ENCODE measurements around the gene HAX1.
A peak's percentile ranks its signal among the peaks of the same experiment; 100 is the strongest.
"Not testable (repeated sequence)": the region's sequence is repeated elsewhere in the genome, so short reads cannot be mapped to it uniquely, and the experiment has no call there.

The HAX1 gene

GRCh38 chr1:154272217-154272998, at the start of gene HAX1:
Gene HAX1 (plus strand): TSS chr1:154272629. CDS start chr1:154272724, 95 bp downstream.
- peak; percentile 84 for DNase-seq (ENCODE audit: low read depth, low spot score)
- H3K27ac ChIP-seq = peak within 1 kb of the TSS; percentile 78

DNA sequence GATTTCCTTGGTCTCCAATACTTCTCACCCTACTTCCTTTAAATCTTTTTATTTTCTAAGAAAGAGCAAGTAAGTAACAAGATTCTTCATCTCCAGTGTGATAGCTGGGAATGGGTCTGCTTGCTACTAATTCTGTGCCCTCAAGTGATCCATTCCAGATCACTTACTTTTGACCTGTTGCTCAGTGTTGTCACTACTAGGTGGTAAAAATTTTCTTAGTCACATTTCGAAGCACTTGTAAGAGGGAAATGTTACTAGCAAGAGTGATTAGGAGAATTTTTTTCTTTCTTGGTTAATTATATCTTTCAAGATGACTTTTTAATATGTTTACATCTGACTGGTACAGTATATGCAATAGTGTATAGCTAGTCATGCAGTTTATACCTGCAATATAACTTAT, 49.5 kb upstream of the HAX1 start:
- no peak overlapping the region for H3K27ac ChIP-seq
- no peak for DNase-seq (ENCODE audit: low read depth, low spot score)

- DNase-seq (ENCODE audit: low read depth, low spot score) = no peak
- no peak overlapping the region for H3K27ac ChIP-seq
These were observed 48.8 kb upstream of the HAX1 start for GRCh38 chr1:154223621-154224020.

DNA sequence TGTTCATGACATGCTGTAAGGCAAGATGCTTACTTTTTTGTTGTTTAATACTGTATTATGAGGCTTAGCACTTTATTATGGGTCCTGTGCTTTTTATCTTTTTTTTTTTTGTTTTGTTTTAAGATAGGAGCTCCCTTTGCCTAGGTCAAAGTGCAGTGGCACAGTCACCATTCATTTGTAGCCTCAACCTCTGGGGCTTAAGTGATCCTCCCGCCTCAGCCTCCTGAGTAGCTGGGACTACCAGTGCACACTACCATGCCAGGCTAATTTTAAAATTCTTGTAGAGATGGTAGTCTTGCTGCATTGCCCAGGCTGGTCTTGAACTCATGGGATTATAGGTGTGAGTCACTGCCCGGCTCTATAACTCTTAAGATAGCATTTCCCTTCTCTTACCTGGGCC, 47.1 kb upstream of the HAX1 start:
- no peak for DNase-seq (ENCODE audit: low read depth, low spot score)
- H3K27ac ChIP-seq = no peak overlapping the region

DNA sequence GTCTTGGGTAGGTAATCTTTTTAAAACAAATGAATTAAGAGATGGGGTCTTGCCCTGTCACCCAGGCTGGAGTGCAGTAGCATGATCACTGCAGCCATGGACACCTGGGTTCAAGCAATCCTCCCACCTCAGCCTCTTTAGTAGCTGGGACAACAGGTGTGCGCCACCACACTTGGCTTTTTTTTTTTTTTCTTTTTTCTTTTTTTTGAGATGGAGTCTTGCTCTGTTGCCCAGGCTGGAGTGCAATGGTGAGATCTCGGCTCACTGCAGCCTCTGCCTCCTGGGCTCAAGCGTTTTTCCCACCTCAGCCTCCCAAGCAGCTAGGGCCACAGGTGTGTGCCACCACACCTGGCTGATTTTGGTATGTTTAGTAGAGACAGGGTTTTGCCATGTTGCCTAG, 41.3 kb upstream of the HAX1 start:
- DNase-seq (ENCODE audit: low read depth, low spot score); H3K27ac ChIP-seq: not testable (repeated sequence)

- DNase-seq (ENCODE audit: low read depth, low spot score) = not testable (repeated sequence)
These were observed 39.3 kb upstream of the HAX1 start for GRCh38 chr1:154233127-154233526.

DNA sequence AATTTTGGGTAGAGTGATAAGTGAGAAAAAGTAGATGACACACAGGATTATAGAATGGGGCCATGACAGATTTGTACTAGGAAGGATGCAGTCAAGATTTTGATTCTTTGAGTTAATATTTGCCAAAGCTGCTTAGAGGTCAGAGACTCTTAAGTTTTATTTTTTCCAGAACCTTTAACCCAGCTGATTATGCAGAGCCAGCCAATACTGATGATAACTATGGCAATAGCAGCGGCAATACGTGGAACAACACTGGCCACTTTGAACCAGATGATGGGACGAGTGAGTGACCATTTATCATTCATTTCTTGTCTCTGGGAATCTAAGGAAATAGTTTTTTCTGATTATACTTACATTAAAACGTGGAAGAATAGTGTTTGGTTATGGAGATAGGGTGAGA, 35.6 kb upstream of the HAX1 start:
- H3K27ac ChIP-seq = no peak overlapping the region
- DNase-seq (ENCODE audit: low read depth, low spot score) = no peak

More at GRCh38 chr1:154233127-154233526, 39.3 kb upstream of the HAX1 start:
- not testable (repeated sequence) for H3K27ac ChIP-seq

- H3K27ac ChIP-seq = no peak overlapping the region
- DNase-seq (ENCODE audit: low read depth, low spot score) = no peak
These were observed 35.0 kb upstream of the HAX1 start for GRCh38 chr1:154237435-154237834.

- no peak for DNase-seq (ENCODE audit: low read depth, low spot score)
These were observed 34.4 kb upstream of the HAX1 start for GRCh38 chr1:154237880-154238506.

GRCh38 chr1:154239491-154239890, 32.9 kb upstream of the HAX1 start:
- no peak for DNase-seq (ENCODE audit: low read depth, low spot score)
- no peak overlapping the region for H3K27ac ChIP-seq

More at GRCh38 chr1:154237880-154238506, 34.4 kb upstream of the HAX1 start:
- no peak overlapping the region for H3K27ac ChIP-seq

- no peak for DNase-seq (ENCODE audit: low read depth, low spot score)
These were observed 32.1 kb upstream of the HAX1 start for GRCh38 chr1:154240294-154240833.

DNA sequence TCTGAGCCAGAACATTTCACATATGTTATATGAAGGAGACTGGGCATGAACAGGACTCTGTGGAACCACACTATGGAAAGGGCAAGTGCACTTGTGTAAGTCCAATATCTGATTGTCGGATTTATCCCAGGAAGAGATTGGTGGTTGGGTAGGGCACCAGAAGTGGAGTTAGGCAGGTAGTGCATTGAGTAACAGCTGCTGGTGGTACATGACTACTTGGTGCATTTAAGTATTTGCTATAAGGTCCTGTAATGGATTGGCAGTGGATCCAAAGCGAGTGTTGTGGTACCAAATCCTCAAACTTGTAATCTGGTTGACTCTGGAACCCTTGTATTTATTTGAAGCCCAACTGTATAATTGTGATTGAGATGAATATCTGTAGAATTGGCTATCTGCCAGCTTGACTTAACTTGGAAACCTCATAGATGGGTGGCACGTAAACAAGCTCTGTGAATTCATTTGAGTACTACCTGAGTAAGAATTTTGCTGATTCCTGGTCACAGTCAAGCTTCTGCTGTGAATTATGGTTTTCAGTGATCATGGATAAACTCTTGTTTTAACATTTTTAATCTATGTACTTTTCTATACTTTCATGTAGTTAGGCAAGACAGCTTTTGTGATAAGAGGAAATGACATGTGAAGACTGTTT, 30.6 kb upstream of the HAX1 start:
- no peak for DNase-seq (ENCODE audit: low read depth, low spot score)
- no peak overlapping the region for H3K27ac ChIP-seq

More at GRCh38 chr1:154240294-154240833, 32.1 kb upstream of the HAX1 start:
- H3K27ac ChIP-seq = no peak overlapping the region

GRCh38 chr1:154253671-154254070, 18.8 kb upstream of the HAX1 start:
- no peak overlapping the region for H3K27ac ChIP-seq
- DNase-seq (ENCODE audit: low read depth, low spot score) = no peak

- no peak overlapping the region for H3K27ac ChIP-seq
- DNase-seq (ENCODE audit: low read depth, low spot score) = no peak
These were observed 15.7 kb upstream of the HAX1 start for GRCh38 chr1:154256686-154257085.

DNA sequence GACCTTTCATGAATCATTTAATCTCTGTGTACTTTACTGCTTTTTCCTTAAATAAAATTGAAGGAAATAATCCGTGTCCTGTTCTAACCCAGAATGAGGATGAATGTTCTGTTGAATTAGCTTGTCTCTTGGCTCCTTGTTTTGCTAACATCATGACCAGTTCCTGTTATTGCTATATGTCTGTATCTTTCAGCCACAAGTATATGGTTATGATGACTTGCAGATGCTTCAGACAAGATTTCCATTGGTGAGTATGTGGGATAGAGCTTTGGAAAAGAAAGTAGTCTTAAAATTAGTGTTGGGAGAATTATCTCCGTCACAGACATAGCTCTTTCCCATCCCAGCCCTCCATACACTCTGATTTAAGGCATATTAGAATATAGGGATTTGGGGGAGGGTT, 13.6 kb upstream of the HAX1 start:
- no peak overlapping the region for H3K27ac ChIP-seq
- DNase-seq (ENCODE audit: low read depth, low spot score) = no peak

DNA sequence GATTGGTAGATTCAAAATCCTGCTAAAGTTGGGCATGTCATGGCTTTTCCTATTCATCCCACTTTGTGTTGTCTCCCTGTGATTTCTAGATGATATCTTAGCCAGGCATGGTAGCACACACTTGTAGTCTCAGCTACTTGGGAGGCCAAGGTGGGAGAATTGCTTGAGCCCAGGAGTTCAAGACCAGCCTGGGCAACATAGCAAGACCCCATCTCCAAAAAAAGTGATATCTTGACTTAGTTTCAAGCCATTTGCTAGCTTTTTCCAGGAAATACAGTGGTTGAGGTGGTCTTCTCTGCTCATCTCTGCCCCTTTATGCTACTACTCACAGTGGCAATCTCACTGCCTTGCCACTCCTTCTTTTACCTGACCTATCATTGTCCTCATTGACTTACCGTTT, 12.3 kb upstream of the HAX1 start:
- no peak for DNase-seq (ENCODE audit: low read depth, low spot score)
- H3K27ac ChIP-seq = no peak overlapping the region

GRCh38 chr1:154263465-154264332, 8.7 kb upstream of the HAX1 start:
- no peak overlapping the region for H3K27ac ChIP-seq
- DNase-seq (ENCODE audit: low read depth, low spot score) = no peak

GRCh38 chr1:154264454-154264853, 8.0 kb upstream of the HAX1 start:
- no peak overlapping the region for H3K27ac ChIP-seq
- no peak for DNase-seq (ENCODE audit: low read depth, low spot score)

GRCh38 chr1:154265586-154265985, 6.8 kb upstream of the HAX1 start:
- H3K27ac ChIP-seq = no peak overlapping the region
- DNase-seq (ENCODE audit: low read depth, low spot score) = no peak

GRCh38 chr1:154270833-154271232, 1.6 kb upstream of the HAX1 start:
- no peak overlapping the region for H3K27ac ChIP-seq
- DNase-seq (ENCODE audit: low read depth, low spot score) = no peak

Data from epithelial cell of prostate (primary cell).